HEK293 (cell line): ENCODE data around the gene DNAH11.
A peak's percentile ranks its signal among the peaks of the same experiment; 100 is the strongest.

Experiments used
- CTCF ChIA-PET: fragments of 350-600 bp; formaldehyde crosslinking; extraction: SDS; loops from one replicate; lab custom pipeline; 2021; ENCODE audit warnings: antibody characterized with exemption; lab: Yijun Ruan, JAX
- POLR2A ChIA-PET: fragments of 300-600 bp; formaldehyde crosslinking; extraction: SDS; loops from one replicate; lab custom pipeline; 2020; ENCODE audit warnings: antibody characterized with exemption, inconsistent platforms; lab: Yijun Ruan, JAX
- H3K27ac ChIP-seq: fragments of 200-500 bp; sonication (Bioruptor generic); 2 replicates; pipeline ENCODE4 v1.5.1; 2014; ENCODE audit warnings: low read depth, low read length, control low read depth, inconsistent platforms; ENCODE audit errors: extremely low read depth
- H3K36me3 ChIP-seq, 2 experiments: fragments of 200-500 bp in 1 of 2; sonication (Bioruptor generic) in 1 of 2; 1 replicate in 1 of 2; 2 replicates in 1 of 2; pipeline ENCODE4 v1.5.1; 2014 to 2017; ENCODE audit warnings: inconsistent platforms in 2 of 2, low read length in 2 of 2; ENCODE audit not compliant: control insufficient read depth in 2 of 2, insufficient read depth in 1 of 2
- H3K4me1 ChIP-seq: fragments of 200-500 bp; sonication (Bioruptor generic); 2 replicates; pipeline ENCODE4 v1.5.1; 2014; ENCODE audit warnings: mild to moderate bottlenecking, low read length, inconsistent platforms; ENCODE audit not compliant: control insufficient read depth, insufficient read depth
- H3K4me3 ChIP-seq: 2 replicates; pipeline ENCODE4 v1.5.1; 2011; ENCODE audit warnings: low read depth, mild to moderate bottlenecking, control low read depth, low read length, moderate library complexity
- H3K9me3 ChIP-seq: fragments of 200-500 bp; sonication (Bioruptor generic); 2 replicates; pipeline ENCODE4 v1.5.1; 2014; ENCODE audit warnings: low read depth, low read length, inconsistent platforms; ENCODE audit not compliant: control insufficient read depth, insufficient read depth
- EGR2 ChIP-seq: fragments of 450-650 bp; formaldehyde crosslinking; IDR thresholded peaks from 2 replicates; pipeline ENCODE4 v1.5.1; 2016; ENCODE audit warnings: low read depth, missing biosample characterization, missing genetic modification characterization
- GLI2 ChIP-seq: fragments of 450-650 bp; formaldehyde crosslinking; IDR thresholded peaks from 2 replicates; pipeline ENCODE4; 2017; ENCODE audit warnings: missing biosample characterization, missing genetic modification characterization, low read depth, borderline replicate concordance
- KLF16 ChIP-seq: fragments of 450-650 bp; formaldehyde crosslinking; IDR thresholded peaks from 2 replicates; pipeline ENCODE4 v1.5.1; 2017; ENCODE audit warnings: missing biosample characterization, missing genetic modification characterization
- PRDM1 ChIP-seq: fragments of 450-650 bp; formaldehyde crosslinking; IDR thresholded peaks from 2 replicates; pipeline ENCODE4; 2016; ENCODE audit warnings: missing biosample characterization, missing genetic modification characterization
- SCRT2 ChIP-seq: fragments of 450-650 bp; formaldehyde crosslinking; IDR thresholded peaks from 2 replicates; pipeline ENCODE4 v1.5.1; 2016; ENCODE audit warnings: missing biosample characterization, missing genetic modification characterization
- TRIM28 ChIP-seq: IDR thresholded peaks from 2 replicates; pipeline ENCODE4 v1.6.1; 2011; ENCODE audit warnings: low read length, control low read depth, borderline replicate concordance
- WT1 ChIP-seq: fragments of 450-650 bp; formaldehyde crosslinking; IDR thresholded peaks from 2 replicates; pipeline ENCODE4 v1.5.1; 2016; ENCODE audit warnings: missing biosample characterization, missing genetic modification characterization
- ZBTB17 ChIP-seq: fragments of 450-650 bp; formaldehyde crosslinking; IDR thresholded peaks from 2 replicates; pipeline ENCODE4 v1.5.1; 2016; ENCODE audit warnings: missing biosample characterization, missing genetic modification characterization
- ZEB2 ChIP-seq: fragments of 450-650 bp; formaldehyde crosslinking; IDR thresholded peaks from 2 replicates; pipeline ENCODE4 v1.5.1; 2016; ENCODE audit warnings: missing biosample characterization, missing genetic modification characterization
- ZFP41 ChIP-seq: fragments of 450-650 bp; formaldehyde crosslinking; IDR thresholded peaks from 2 replicates; pipeline ENCODE4 v1.5.1; 2016; ENCODE audit warnings: missing biosample characterization, missing genetic modification characterization, borderline replicate concordance
- ZNF138 ChIP-seq: fragments of 450-650 bp; formaldehyde crosslinking; IDR thresholded peaks from 2 replicates; pipeline ENCODE4 v1.5.1; 2016; ENCODE audit warnings: missing biosample characterization, missing genetic modification characterization, borderline replicate concordance
- ZNF266 ChIP-seq: fragments of 450-650 bp; formaldehyde crosslinking; IDR thresholded peaks from 2 replicates; pipeline ENCODE4 v1.5.1; 2016; ENCODE audit warnings: missing biosample characterization, missing genetic modification characterization, low read depth
- ZNF292 ChIP-seq: fragments of 450-650 bp; formaldehyde crosslinking; IDR thresholded peaks from 2 replicates; pipeline ENCODE4 v1.5.1; 2016; ENCODE audit warnings: low read depth, missing biosample characterization, missing genetic modification characterization, borderline replicate concordance
- ZNF394 ChIP-seq: fragments of 450-650 bp; formaldehyde crosslinking; IDR thresholded peaks from 2 replicates; pipeline ENCODE4 v1.5.1; 2016; ENCODE audit warnings: missing biosample characterization, missing genetic modification characterization, mild to moderate bottlenecking, moderate library complexity, borderline replicate concordance
- ZNF473 ChIP-seq: fragments of 450-650 bp; formaldehyde crosslinking; IDR thresholded peaks from 2 replicates; pipeline ENCODE4 v1.5.1; 2017; ENCODE audit warnings: missing biosample characterization, missing genetic modification characterization
- ZNF48 ChIP-seq: fragments of 450-650 bp; formaldehyde crosslinking; IDR thresholded peaks from 2 replicates; pipeline ENCODE4 v1.5.1; 2016; ENCODE audit warnings: missing biosample characterization, missing genetic modification characterization
- ZNF521 ChIP-seq: fragments of 450-650 bp; formaldehyde crosslinking; IDR thresholded peaks from 2 replicates; pipeline ENCODE4 v1.5.1; 2017; ENCODE audit warnings: missing biosample characterization, mild to moderate bottlenecking, missing genetic modification characterization
- ZNF561 ChIP-seq: fragments of 450-650 bp; IDR thresholded peaks from 2 replicates; pipeline ENCODE4 v1.5.1; 2018; ENCODE audit warnings: missing biosample characterization, missing genetic modification characterization, borderline replicate concordance
- ZNF596 ChIP-seq: fragments of 450-650 bp; IDR thresholded peaks from 2 replicates; pipeline ENCODE4 v1.5.0; 2018; ENCODE audit warnings: missing biosample characterization, mild to moderate bottlenecking, missing genetic modification characterization, moderate library complexity
- ZNF610 ChIP-seq: fragments of 450-650 bp; formaldehyde crosslinking; IDR thresholded peaks from 2 replicates; pipeline ENCODE4 v1.5.1; 2016; ENCODE audit warnings: missing biosample characterization, missing genetic modification characterization, borderline replicate concordance
- ZNF664 ChIP-seq: fragments of 450-650 bp; formaldehyde crosslinking; IDR thresholded peaks from 2 replicates; pipeline ENCODE4 v1.5.1; 2016; ENCODE audit warnings: missing biosample characterization, missing genetic modification characterization
- TF ChIP-seq, protein P1 (sequence below): fragments of 450-650 bp; formaldehyde crosslinking; IDR thresholded peaks from 2 replicates; pipeline ENCODE4 v1.5.1; 2016; ENCODE audit warnings: missing biosample characterization, missing genetic modification characterization
- TF ChIP-seq, protein P2 (sequence below): fragments of 450-650 bp; formaldehyde crosslinking; IDR thresholded peaks from 2 replicates; pipeline ENCODE4 v1.5.1; 2016; ENCODE audit warnings: missing biosample characterization, missing genetic modification characterization
- TF ChIP-seq, protein P3 (sequence below): fragments of 450-650 bp; formaldehyde crosslinking; IDR thresholded peaks from 2 replicates; pipeline ENCODE4 v1.5.1; 2016; ENCODE audit warnings: missing biosample characterization, missing genetic modification characterization
- TF ChIP-seq, protein P4 (sequence below): fragments of 450-650 bp; formaldehyde crosslinking; IDR thresholded peaks from 2 replicates; pipeline ENCODE4 v1.5.1; 2016; ENCODE audit warnings: missing biosample characterization, missing genetic modification characterization
- TF ChIP-seq, protein P5 (sequence below): fragments of 450-650 bp; formaldehyde crosslinking; IDR thresholded peaks from 2 replicates; pipeline ENCODE4 v1.5.1; 2017; ENCODE audit warnings: missing biosample characterization, mild to moderate bottlenecking, missing genetic modification characterization, moderate library complexity
- TF ChIP-seq, protein P6 (sequence below): fragments of 450-650 bp; formaldehyde crosslinking; IDR thresholded peaks from 2 replicates; pipeline ENCODE4 v1.5.1; 2016; ENCODE audit warnings: missing biosample characterization, missing genetic modification characterization
- TF ChIP-seq, protein P7 (sequence below): fragments of 450-650 bp; formaldehyde crosslinking; IDR thresholded peaks from 2 replicates; pipeline ENCODE4 v1.5.1; 2016; ENCODE audit warnings: missing biosample characterization, missing genetic modification characterization

Gene DNAH11

DNA sequence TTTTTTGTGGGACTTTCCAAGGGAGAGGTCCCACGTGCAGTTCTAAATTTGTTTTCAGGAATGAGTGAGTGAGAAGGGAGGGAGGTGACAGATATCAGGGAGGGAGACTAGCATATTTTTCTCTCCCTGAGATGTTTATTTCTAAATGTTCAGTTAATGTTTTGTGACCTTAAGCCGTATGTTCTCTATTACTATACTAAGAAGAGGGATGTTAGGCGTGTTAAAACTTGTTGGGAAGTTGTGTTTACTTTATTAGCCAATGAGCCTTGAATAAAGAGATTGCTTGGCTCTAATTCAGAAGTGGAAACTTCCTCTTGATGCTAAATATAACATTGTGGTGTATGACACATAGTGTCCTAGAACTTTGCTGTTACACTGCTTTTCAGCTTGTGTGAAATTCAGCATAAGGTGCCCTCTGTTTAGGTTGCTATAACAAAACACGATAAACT is 37.3 kb downstream of the DNAH11 start:
- POLR2A ChIA-PET = no interaction called here
- CTCF ChIA-PET = no interaction called here
- H3K4me3 ChIP-seq = no peak overlapping the region
- H3K27ac ChIP-seq = no peak overlapping the region
- no peaks in the 10 kb centered on the region for H3K9me3 ChIP-seq
- H3K36me3 ChIP-seq = no peaks in the 10 kb centered on the region
- H3K4me1 ChIP-seq = no peaks in the 10 kb centered on the region
- TF ChIP-seq, protein P1, sequence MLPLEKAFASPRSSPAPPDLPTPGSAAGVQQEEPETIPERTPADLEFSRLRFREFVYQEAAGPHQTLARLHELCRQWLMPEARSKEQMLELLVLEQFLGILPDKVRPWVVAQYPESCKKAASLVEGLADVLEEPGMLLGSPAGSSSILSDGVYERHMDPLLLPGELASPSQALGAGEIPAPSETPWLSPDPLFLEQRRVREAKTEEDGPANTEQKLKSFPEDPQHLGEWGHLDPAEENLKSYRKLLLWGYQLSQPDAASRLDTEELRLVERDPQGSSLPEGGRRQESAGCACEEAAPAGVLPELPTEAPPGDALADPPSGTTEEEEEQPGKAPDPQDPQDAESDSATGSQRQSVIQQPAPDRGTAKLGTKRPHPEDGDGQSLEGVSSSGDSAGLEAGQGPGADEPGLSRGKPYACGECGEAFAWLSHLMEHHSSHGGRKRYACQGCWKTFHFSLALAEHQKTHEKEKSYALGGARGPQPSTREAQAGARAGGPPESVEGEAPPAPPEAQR (tag by site-specific recombination) = no peak
- TF ChIP-seq WT1 (tag by site-specific recombination) (peak; percentile 90), ZNF138 (tag by site-specific recombination) (no peak), GLI2 (tag by site-specific recombination) (no peak), ZNF664 (tag by site-specific recombination) (peak; percentile 60; the same call in 1 of the 2 replicates), ZEB2 (tag by site-specific recombination) (no peak), SCRT2 (tag by site-specific recombination) (no peak), ZNF473 (no peak), PRDM1 (tag by site-specific recombination) (no peak), ZNF561 (tag by site-specific recombination) (no peak), ZNF48 (no peak), KLF16 (no peak), ZNF292 (tag by site-specific recombination) (no peak), ZBTB17 (no peak), TRIM28 (peak; percentile 60; the same call in 1 of the 2 replicates), ZNF266 (no peak), ZNF521 (tag by site-specific recombination) (no peak), ZNF596 (tag by site-specific recombination) (no peak), ZNF394 (tag by site-specific recombination) (no peak), ZNF610 (tag by site-specific recombination) (no peak), ZFP41 (tag by site-specific recombination) (no peak), EGR2 (tag by site-specific recombination) (no peak)
- TF ChIP-seq, protein P2, sequence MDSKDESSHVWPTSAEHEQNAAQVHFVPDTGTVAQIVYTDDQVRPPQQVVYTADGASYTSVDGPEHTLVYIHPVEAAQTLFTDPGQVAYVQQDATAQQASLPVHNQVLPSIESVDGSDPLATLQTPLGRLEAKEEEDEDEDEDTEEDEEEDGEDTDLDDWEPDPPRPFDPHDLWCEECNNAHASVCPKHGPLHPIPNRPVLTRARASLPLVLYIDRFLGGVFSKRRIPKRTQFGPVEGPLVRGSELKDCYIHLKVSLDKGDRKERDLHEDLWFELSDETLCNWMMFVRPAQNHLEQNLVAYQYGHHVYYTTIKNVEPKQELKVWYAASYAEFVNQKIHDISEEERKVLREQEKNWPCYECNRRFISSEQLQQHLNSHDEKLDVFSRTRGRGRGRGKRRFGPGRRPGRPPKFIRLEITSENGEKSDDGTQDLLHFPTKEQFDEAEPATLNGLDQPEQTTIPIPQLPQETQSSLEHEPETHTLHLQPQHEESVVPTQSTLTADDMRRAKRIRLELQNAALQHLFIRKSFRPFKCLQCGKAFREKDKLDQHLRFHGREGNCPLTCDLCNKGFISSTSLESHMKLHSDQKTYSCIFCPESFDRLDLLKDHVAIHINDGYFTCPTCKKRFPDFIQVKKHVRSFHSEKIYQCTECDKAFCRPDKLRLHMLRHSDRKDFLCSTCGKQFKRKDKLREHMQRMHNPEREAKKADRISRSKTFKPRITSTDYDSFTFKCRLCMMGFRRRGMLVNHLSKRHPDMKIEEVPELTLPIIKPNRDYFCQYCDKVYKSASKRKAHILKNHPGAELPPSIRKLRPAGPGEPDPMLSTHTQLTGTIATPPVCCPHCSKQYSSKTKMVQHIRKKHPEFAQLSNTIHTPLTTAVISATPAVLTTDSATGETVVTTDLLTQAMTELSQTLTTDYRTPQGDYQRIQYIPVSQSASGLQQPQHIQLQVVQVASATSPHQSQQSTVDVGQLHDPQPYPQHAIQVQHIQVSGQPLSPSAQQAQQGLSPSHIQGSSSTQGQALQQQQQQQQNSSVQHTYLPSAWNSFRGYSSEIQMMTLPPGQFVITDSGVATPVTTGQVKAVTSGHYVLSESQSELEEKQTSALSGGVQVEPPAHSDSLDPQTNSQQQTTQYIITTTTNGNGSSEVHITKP (tag by site-specific recombination) = peak; percentile 22; the same call in 1 of the 2 replicates
- TF ChIP-seq, protein P3, sequence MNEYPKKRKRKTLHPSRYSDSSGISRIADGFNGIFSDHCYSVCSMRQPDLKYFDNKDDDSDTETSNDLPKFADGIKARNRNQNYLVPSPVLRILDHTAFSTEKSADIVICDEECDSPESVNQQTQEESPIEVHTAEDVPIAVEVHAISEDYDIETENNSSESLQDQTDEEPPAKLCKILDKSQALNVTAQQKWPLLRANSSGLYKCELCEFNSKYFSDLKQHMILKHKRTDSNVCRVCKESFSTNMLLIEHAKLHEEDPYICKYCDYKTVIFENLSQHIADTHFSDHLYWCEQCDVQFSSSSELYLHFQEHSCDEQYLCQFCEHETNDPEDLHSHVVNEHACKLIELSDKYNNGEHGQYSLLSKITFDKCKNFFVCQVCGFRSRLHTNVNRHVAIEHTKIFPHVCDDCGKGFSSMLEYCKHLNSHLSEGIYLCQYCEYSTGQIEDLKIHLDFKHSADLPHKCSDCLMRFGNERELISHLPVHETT (tag by site-specific recombination) = no peak
- TF ChIP-seq, protein P4, sequence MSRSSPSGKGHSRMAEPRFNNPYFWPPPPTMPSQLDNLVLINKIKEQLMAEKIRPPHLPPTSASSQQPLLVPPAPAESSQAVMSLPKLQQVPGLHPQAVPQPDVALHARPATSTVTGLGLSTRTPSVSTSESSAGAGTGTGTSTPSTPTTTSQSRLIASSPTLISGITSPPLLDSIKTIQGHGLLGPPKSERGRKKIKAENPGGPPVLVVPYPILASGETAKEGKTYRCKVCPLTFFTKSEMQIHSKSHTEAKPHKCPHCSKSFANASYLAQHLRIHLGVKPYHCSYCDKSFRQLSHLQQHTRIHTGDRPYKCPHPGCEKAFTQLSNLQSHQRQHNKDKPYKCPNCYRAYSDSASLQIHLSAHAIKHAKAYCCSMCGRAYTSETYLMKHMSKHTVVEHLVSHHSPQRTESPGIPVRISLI = no peak
- TF ChIP-seq, protein P5, sequence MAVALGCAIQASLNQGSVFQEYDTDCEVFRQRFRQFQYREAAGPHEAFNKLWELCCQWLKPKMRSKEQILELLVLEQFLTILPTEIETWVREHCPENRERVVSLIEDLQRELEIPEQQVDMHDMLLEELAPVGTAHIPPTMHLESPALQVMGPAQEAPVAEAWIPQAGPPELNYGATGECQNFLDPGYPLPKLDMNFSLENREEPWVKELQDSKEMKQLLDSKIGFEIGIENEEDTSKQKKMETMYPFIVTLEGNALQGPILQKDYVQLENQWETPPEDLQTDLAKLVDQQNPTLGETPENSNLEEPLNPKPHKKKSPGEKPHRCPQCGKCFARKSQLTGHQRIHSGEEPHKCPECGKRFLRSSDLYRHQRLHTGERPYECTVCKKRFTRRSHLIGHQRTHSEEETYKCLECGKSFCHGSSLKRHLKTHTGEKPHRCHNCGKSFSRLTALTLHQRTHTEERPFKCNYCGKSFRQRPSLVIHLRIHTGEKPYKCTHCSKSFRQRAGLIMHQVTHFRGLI (tag by site-specific recombination) = no peak
- TF ChIP-seq, protein P6, sequence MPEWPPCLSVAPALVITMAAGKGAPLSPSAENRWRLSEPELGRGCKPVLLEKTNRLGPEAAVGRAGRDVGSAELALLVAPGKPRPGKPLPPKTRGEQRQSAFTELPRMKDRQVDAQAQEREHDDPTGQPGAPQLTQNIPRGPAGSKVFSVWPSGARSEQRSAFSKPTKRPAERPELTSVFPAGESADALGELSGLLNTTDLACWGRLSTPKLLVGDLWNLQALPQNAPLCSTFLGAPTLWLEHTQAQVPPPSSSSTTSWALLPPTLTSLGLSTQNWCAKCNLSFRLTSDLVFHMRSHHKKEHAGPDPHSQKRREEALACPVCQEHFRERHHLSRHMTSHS (tag by site-specific recombination) = no peak
- TF ChIP-seq, protein P7, sequence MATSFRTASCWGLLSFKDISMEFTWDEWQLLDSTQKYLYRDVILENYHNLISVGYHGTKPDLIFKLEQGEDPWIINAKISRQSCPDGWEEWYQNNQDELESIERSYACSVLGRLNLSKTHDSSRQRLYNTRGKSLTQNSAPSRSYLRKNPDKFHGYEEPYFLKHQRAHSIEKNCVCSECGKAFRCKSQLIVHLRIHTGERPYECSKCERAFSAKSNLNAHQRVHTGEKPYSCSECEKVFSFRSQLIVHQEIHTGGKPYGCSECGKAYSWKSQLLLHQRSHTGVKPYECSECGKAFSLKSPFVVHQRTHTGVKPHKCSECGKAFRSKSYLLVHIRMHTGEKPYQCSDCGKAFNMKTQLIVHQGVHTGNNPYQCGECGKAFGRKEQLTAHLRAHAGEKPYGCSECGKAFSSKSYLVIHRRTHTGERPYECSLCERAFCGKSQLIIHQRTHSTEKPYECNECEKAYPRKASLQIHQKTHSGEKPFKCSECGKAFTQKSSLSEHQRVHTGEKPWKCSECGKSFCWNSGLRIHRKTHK (tag by site-specific recombination) = no peak
